GM12873 (cell line): ENCODE data around the gene MTR.

Source experiments
- TF ChIP-seq, protein P1 (sequence below): IDR thresholded peaks from 2 replicates; pipeline ENCODE4 v1.5.1; 2012; ENCODE audit warnings: low read depth, mild to moderate bottlenecking, moderate library complexity, low read length, control low read depth; ENCODE audit not compliant: insufficient read depth; ENCODE audit errors: missing control alignments

Gene MTR

DNA sequence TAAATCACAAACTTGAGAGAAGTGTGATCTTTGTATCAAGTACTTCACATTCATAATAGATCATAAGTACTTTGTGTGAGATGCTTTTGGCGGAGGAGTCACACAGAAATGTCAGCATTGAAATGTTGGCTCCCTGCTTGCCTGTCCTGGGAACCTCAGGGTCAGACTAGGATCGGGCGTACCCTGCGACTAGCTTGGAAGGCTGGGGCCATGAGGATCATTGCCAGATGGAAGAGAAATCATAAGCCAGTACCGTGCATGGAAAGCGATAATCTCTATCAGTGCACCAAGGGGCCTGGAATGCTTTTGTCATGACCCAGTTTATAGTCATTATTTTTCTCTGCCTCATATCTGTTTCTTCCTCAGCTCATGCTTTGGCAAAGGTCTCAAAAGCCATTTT lies 35.5 kb downstream of the MTR start:
- TF ChIP-seq, protein P1, sequence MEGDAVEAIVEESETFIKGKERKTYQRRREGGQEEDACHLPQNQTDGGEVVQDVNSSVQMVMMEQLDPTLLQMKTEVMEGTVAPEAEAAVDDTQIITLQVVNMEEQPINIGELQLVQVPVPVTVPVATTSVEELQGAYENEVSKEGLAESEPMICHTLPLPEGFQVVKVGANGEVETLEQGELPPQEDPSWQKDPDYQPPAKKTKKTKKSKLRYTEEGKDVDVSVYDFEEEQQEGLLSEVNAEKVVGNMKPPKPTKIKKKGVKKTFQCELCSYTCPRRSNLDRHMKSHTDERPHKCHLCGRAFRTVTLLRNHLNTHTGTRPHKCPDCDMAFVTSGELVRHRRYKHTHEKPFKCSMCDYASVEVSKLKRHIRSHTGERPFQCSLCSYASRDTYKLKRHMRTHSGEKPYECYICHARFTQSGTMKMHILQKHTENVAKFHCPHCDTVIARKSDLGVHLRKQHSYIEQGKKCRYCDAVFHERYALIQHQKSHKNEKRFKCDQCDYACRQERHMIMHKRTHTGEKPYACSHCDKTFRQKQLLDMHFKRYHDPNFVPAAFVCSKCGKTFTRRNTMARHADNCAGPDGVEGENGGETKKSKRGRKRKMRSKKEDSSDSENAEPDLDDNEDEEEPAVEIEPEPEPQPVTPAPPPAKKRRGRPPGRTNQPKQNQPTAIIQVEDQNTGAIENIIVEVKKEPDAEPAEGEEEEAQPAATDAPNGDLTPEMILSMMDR, result no peak

DNA sequence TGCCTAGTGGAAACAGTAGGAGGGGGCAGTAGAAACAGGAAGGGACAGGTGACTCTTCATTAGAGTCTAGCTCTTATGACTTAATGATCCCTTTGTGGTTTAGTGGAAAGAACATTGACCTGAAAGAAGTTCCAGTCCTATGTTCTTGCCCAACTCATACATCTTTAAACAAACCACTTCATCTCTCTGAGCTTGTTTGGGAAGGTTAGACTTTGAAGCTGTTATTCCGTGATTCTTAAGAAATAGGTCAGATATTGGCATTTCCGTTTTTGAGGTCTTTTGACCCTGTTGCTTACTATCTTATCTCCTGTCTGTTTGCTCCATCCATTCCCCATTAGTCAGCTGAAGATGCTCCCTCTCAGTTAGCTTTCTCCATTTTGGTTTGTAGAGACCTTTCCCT lies 38.5 kb downstream of the MTR start:
- TF ChIP-seq, protein P1, result no peak

DNA sequence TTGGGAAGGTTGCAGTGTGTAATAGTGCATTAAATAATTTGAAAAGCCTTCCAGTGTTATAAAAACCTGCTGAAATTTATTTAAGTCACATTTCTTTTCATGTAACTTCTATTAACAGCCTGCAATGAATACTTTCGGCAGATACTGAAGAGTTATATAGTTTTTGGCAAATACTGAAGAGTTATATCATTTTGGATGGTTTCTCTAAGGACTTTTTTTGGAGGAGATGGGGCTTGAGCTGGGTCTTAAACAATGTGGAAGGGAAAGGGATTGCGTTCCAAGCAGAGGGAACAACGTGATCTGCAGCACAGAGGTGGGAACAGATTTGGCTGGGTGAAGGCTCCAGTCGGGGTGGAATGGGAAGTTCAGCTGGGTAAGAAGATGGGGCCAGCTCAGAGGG lies 39.8 kb downstream of the MTR start:
- TF ChIP-seq, protein P1, result no peak

GRCh38 chr1:236835491-236835890 lies 40.4 kb downstream of the MTR start:
- TF ChIP-seq, protein P1, result no peak

- TF ChIP-seq, protein P1, result no peak
Observed at GRCh38 chr1:236836157-236836556, 41.1 kb downstream of the MTR start.

- TF ChIP-seq, protein P1, result no peak
Observed at GRCh38 chr1:236837115-236837514, 42.0 kb downstream of the MTR start.

- TF ChIP-seq, protein P1, result no peak
Observed at GRCh38 chr1:236837897-236838296, 42.8 kb downstream of the MTR start.
